CD4-positive, CD25-positive, alpha-beta regulatory T cell (primary cell): ENCODE measurements around the gene AMMECR1L. TPM values are rescaled to one million over a fixed set of nuclear protein-coding genes. Genes with fewer than 3 reads are reported as not detected.

Experiments used
- ATAC-seq, 2 donors: fragments of 150-1000 bp; cut with Tn5 transposase; one replicate each; pipeline ENCODE4 v1.10.0; 2021; ENCODE audit warnings: low read depth in 2 of 2, moderate number of reproducible peaks in 2 of 2, moderate library complexity in 1 of 2
- DNase-seq, 3 donors: peaks; one replicate each; pipeline versions ENCODE4 v3.0.0 to v3.0.0-alpha.2; 2012 to 2022; ENCODE audit warnings: mixed read lengths in 1 of 3
- H3K27ac ChIP-seq: one replicate; pipeline ENCODE4 v1.7.0; 2013; ENCODE audit warnings: mild to moderate bottlenecking, low read length; ENCODE audit not compliant: insufficient read depth, poor library complexity, severe bottlenecking
- H3K27me3 ChIP-seq: one replicate; pipeline ENCODE4 v1.7.0; 2013; ENCODE audit warnings: low read length; ENCODE audit not compliant: control insufficient read depth, insufficient read depth
- H3K36me3 ChIP-seq: one replicate; pipeline ENCODE4 v1.7.0; 2013; ENCODE audit warnings: mild to moderate bottlenecking, low read length, moderate library complexity; ENCODE audit not compliant: control insufficient read depth, insufficient read depth
- H3K4me1 ChIP-seq: 2 replicates; pipeline ENCODE4 v1.7.0; 2013; ENCODE audit warnings: mild to moderate bottlenecking, low read length; ENCODE audit not compliant: insufficient read depth, control insufficient read depth, poor library complexity, severe bottlenecking
- H3K4me3 ChIP-seq: one replicate; pipeline ENCODE4 v1.7.0; 2013; ENCODE audit warnings: low read depth, mild to moderate bottlenecking, low read length, moderate library complexity
- H3K9me3 ChIP-seq, 2 experiments: 1 replicate in 1 of 2; 2 replicates in 1 of 2; pipeline ENCODE4 v1.7.0; 2013; ENCODE audit warnings: low read length in 2 of 2, mild to moderate bottlenecking in 1 of 2, moderate library complexity in 1 of 2; ENCODE audit not compliant: control insufficient read depth in 2 of 2
- H3K27ac Mint-ChIP-seq, 3 donors: one replicate each; pipeline ENCODE4 v1.8.0; 2020 to 2022; ENCODE audit warnings: mild to moderate bottlenecking in 3 of 3, mixed read lengths in 3 of 3, moderate library complexity in 2 of 3
- H3K27me3 Mint-ChIP-seq: one replicate; pipeline ENCODE4 v1.8.0; 2022; ENCODE audit warnings: mild to moderate bottlenecking, mixed read lengths
- H3K36me3 Mint-ChIP-seq: one replicate; pipeline ENCODE4 v1.8.0; 2020; ENCODE audit warnings: mixed read lengths
- H3K4me1 Mint-ChIP-seq, 4 donors: one replicate each; pipeline ENCODE4 v1.8.0; 2020 to 2022; ENCODE audit warnings: mixed read lengths in 4 of 4, mild to moderate bottlenecking in 1 of 4
- H3K4me3 Mint-ChIP-seq, 4 donors: one replicate each; pipeline ENCODE4 v1.8.0; 2020 to 2022; ENCODE audit warnings: mild to moderate bottlenecking in 4 of 4, mixed read lengths in 4 of 4, moderate library complexity in 3 of 4
- H3K9me3 Mint-ChIP-seq, 7 donors: one replicate each; pipeline ENCODE4 v1.8.0; 2020 to 2022; ENCODE audit warnings: mixed read lengths in 7 of 7, mild to moderate bottlenecking in 3 of 7, moderate library complexity in 2 of 7
- polyA plus RNA-seq, 4 donors: library from polyadenylated mRNA; unstranded; fragments of 300-500 nt; fragmentation: Illumina TruSeq; gene quantifications; one replicate each; pipeline ENCODE4 v1.2.3, GENCODE V29; 2021
- total RNA-seq: library from RNA; stranded (reverse); gene quantifications from one replicate; pipeline ENCODE4 v1.2.3, GENCODE V29; 2022

Gene AMMECR1L
- total and polyA plus RNA-seq, 5 donors from 2014 or later, result 3.3 to 14.0 (median 6.4) TPM

DNA sequence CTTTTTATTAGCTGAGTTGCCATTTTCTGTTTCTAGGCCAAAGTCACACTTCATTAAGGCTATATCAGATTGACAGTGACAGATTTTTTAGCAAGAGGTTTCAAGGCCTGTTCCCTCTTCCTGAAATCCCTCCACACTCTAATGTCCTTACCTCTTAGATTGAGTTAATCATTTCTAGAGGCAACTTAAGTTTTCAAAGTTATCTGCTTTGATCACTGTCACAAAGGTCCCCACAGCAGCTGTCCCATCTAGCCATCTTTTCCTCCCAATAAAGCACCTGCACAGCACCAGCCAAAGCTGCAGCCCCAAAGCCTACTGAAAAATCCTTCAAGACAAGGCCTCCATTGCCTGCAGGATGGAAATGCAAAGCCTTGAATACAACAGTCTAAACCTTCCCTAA, 13.4 kb downstream of the AMMECR1L start:
- H3K9me3 ChIP-seq, result no peaks in the 10 kb centered on the region
- H3K36me3 ChIP-seq, result peaks cover 64% of the 10 kb centered on the region
- H3K4me3 Mint-ChIP-seq, result no peak overlapping the region
- no peaks in the 10 kb centered on the region for H3K9me3 Mint-ChIP-seq
- H3K27me3 ChIP-seq, result no peaks in the 10 kb centered on the region
- ATAC-seq (no peak), DNase-seq (no peak)
- H3K27me3 Mint-ChIP-seq, result no peaks in the 10 kb centered on the region
- peak overlapping the region in 2 of 3 donors; percentile 41 to 44 for H3K27ac Mint-ChIP-seq
- peaks cover 0 to 37% (median 33%) of the 10 kb centered on the region in 4 donors for H3K4me1 Mint-ChIP-seq
- peaks cover 22% of the 10 kb centered on the region for H3K36me3 Mint-ChIP-seq
- H3K4me1 ChIP-seq, result peaks cover 10% of the 10 kb centered on the region
- no peak overlapping the region for H3K27ac ChIP-seq
- no peak overlapping the region for H3K4me3 ChIP-seq

GRCh38 chr2:127865926-127866325, 19.8 kb downstream of the AMMECR1L start:
- DNase-seq, result no peak
- H3K27me3 ChIP-seq, result no peaks in the 10 kb centered on the region
- H3K9me3 ChIP-seq, result no peaks in the 10 kb centered on the region
- Mint-ChIP-seq H3K36me3 (peaks cover 44% of the 10 kb centered on the region), H3K27me3 (no peaks in the 10 kb centered on the region), H3K4me3 (peak overlapping the region in 1 of 4 donors; percentile 10), H3K27ac (peak overlapping the region in 1 of 3 donors; percentile 69), H3K9me3 (peaks cover 0 to 1% (median 0%) of the 10 kb centered on the region in 7 donors), H3K4me1 (no peaks in the 10 kb centered on the region)
- peaks cover 68% of the 10 kb centered on the region for H3K36me3 ChIP-seq
- no peak overlapping the region for H3K4me3 ChIP-seq
- H3K27ac ChIP-seq, result no peak overlapping the region
- H3K4me1 ChIP-seq, result no peaks in the 10 kb centered on the region
- no peak for ATAC-seq

- peak overlapping the region in 1 of 3 donors; percentile 73 for H3K27ac Mint-ChIP-seq
- H3K9me3 Mint-ChIP-seq, result peaks cover 0 to 1% (median 0%) of the 10 kb centered on the region in 7 donors
- Histone ChIP-seq H3K4me3 (no peak overlapping the region), H3K27ac (no peak overlapping the region), H3K27me3 (no peaks in the 10 kb centered on the region), H3K4me1 (peaks cover under 1% of the 10 kb centered on the region), H3K36me3 (peaks cover 60% of the 10 kb centered on the region), H3K9me3 (no peaks in the 10 kb centered on the region)
- H3K4me1 Mint-ChIP-seq, result peaks cover 0 to 7% (median under 1%) of the 10 kb centered on the region in 4 donors
- peaks cover 39% of the 10 kb centered on the region for H3K36me3 Mint-ChIP-seq
- DNase-seq, result no peak
- H3K27me3 Mint-ChIP-seq, result no peaks in the 10 kb centered on the region
- peak overlapping the region in 1 of 4 donors; percentile 10 for H3K4me3 Mint-ChIP-seq
- no peak for ATAC-seq
Measured at GRCh38 chr2:127864877-127865276, 20.9 kb downstream of the AMMECR1L start.

DNA sequence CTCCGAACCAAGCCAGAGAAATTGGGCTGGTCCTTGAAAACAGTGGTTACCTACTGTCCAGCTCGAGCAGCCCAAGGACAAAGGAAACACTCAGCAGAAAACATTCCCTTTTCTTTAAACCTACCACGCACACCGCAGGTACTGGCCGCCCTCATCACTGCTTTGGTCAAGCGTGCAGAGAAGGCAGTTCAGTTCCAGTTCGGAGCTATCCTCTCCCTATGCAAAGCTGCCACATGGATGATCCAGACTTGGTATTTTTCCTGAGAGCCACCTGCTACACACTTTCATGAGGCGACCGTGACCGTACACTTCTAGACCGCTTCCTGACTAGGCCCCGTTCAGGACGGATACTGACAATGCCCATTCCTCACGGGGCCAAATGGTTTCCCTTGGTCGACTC, 23.5 kb downstream of the AMMECR1L start:
- H3K27ac ChIP-seq, result no peak overlapping the region
- H3K9me3 ChIP-seq, result no peaks in the 10 kb centered on the region
- Mint-ChIP-seq H3K36me3 (peaks cover 36% of the 10 kb centered on the region), H3K4me1 (peaks cover 4 to 23% (median 6%) of the 10 kb centered on the region in 4 donors), H3K27me3 (no peaks in the 10 kb centered on the region), H3K4me3 (no peak overlapping the region), H3K27ac (no peak overlapping the region), H3K9me3 (peaks cover 0 to 1% (median 0%) of the 10 kb centered on the region in 7 donors)
- ATAC-seq (no peak), DNase-seq (no peak)
- peaks cover 37% of the 10 kb centered on the region for H3K36me3 ChIP-seq
- no peaks in the 10 kb centered on the region for H3K27me3 ChIP-seq
- H3K4me3 ChIP-seq, result no peak overlapping the region
- peaks cover 16% of the 10 kb centered on the region for H3K4me1 ChIP-seq

DNA sequence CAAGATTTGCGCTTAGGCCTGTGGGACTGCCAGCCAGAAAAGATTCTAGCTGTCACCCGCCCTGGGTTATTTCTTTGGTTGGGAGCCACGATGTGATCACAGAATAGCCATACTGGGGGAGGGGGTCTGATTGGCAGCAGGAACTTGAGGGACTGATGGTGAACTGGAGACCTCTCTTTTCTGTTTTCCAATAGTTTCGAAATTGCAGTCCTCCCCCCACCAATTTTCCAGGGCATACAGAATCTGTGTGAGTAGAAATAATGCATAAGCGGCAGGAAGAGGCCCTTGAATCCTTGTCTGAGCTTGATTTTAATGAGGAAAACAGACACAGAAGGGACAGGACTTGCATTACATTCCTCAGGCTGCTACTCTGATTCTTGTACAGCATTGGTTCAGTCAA, 25.6 kb downstream of the AMMECR1L start:
- peaks cover 36% of the 10 kb centered on the region for H3K4me1 ChIP-seq
- no peaks in the 10 kb centered on the region for H3K27me3 Mint-ChIP-seq
- H3K27ac ChIP-seq, result no peak overlapping the region
- H3K4me3 ChIP-seq, result no peak overlapping the region
- DNase-seq (no peak), ATAC-seq (no peak)
- peaks cover 9 to 40% (median 13%) of the 10 kb centered on the region in 4 donors for H3K4me1 Mint-ChIP-seq
- H3K4me3 Mint-ChIP-seq, result peak overlapping the region in 3 of 4 donors; percentile 76 to 80 (median 80)
- peak overlapping the region in 1 of 3 donors; percentile 65 for H3K27ac Mint-ChIP-seq
- H3K27me3 ChIP-seq, result no peaks in the 10 kb centered on the region
- peaks cover 18% of the 10 kb centered on the region for H3K36me3 ChIP-seq
- no peaks in the 10 kb centered on the region for H3K9me3 ChIP-seq
- H3K36me3 Mint-ChIP-seq, result peaks cover 23% of the 10 kb centered on the region
- peaks cover 0 to 1% (median 0%) of the 10 kb centered on the region in 7 donors for H3K9me3 Mint-ChIP-seq

DNA sequence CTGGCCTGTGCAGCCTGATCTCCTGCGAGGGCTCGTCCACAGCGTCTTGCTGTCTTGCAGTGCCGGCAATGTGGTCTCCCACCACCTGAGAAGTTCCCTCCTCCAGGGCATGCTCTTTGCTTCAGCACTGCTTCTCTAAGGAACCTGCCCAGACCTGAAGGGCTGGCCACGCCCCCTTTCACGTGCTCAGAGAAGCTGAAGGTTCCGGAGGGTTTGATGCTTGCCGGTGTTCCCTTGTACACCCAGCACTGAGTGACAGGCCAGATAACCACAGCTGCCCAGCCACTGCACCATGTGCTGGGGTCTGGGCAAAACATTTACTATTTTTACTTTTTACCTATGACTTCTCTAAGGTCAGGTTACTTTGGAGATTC, 26.1 kb downstream of the AMMECR1L start:
- Histone ChIP-seq H3K4me3 (no peak overlapping the region), H3K27me3 (no peaks in the 10 kb centered on the region), H3K27ac (no peak overlapping the region), H3K9me3 (no peaks in the 10 kb centered on the region), H3K4me1 (peaks cover 37% of the 10 kb centered on the region), H3K36me3 (peaks cover 13% of the 10 kb centered on the region)
- Mint-ChIP-seq H3K27me3 (no peaks in the 10 kb centered on the region), H3K4me3 (peak overlapping the region; percentile 76 to 94 (median 80)), H3K36me3 (peaks cover 19% of the 10 kb centered on the region), H3K9me3 (peaks cover 0 to 1% (median 0%) of the 10 kb centered on the region in 7 donors), H3K27ac (peak overlapping the region; percentile 10 to 90 (median 65)), H3K4me1 (peaks cover 9 to 44% (median 15%) of the 10 kb centered on the region in 4 donors)
- ATAC-seq (peak; percentile 33 to 35), DNase-seq (peak; percentile 55 to 80 (median 57))

DNA sequence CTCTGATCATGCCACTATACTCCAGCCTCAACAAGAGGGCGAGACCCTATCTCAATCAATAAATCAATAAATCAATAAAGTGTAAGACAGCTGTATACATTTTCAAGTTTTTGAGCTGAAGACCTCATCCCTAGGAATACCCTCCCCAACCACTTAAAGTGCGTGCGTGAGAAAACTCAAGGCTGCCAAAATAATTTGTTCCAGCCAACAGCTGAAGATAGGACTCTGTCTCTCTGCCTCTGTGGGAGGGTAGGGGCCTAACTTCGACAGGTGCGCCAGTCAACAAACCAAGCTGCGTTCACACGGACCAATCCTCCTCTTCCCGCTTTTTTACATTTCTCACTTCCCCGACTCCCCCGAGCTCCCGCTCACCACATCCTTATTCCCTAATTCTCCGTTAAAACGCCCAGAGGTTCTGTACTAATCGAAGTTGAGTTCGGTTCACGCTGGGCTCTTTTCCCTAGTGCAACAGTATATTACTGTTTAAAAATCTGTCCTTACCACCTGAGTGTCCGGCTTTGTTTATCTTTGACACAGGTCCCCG, 28.4 kb downstream of the AMMECR1L start:
- Histone ChIP-seq H3K4me1 (peaks cover 43% of the 10 kb centered on the region), H3K9me3 (no peaks in the 10 kb centered on the region), H3K36me3 (peaks cover 13% of the 10 kb centered on the region), H3K27me3 (no peaks in the 10 kb centered on the region), H3K4me3 (peak overlapping the region; percentile 94), H3K27ac (peak overlapping the region; percentile 73)
- Mint-ChIP-seq H3K4me3 (peak overlapping the region; percentile 91 to 96 (median 94)), H3K27ac (peak overlapping the region; percentile 94 to 96 (median 94)), H3K9me3 (no peaks in the 10 kb centered on the region), H3K36me3 (no peaks in the 10 kb centered on the region), H3K27me3 (no peaks in the 10 kb centered on the region), H3K4me1 (peaks cover 9 to 64% (median 32%) of the 10 kb centered on the region in 4 donors)
- DNase-seq (peak in 2 of 3 donors; percentile 16 to 39), ATAC-seq (no peak)

GRCh38 chr2:127853671-127854070, 32.1 kb downstream of the AMMECR1L start:
- Histone ChIP-seq H3K9me3 (no peaks in the 10 kb centered on the region), H3K4me3 (no peak overlapping the region), H3K4me1 (peaks cover 37% of the 10 kb centered on the region), H3K27ac (no peak overlapping the region), H3K36me3 (peaks cover 41% of the 10 kb centered on the region), H3K27me3 (no peaks in the 10 kb centered on the region)
- Mint-ChIP-seq H3K27me3 (no peaks in the 10 kb centered on the region), H3K9me3 (no peaks in the 10 kb centered on the region), H3K27ac (peak overlapping the region in 1 of 3 donors; percentile 14), H3K4me3 (peak overlapping the region in 1 of 4 donors; percentile 62), H3K36me3 (peaks cover 13% of the 10 kb centered on the region), H3K4me1 (peaks cover 15 to 51% (median 30%) of the 10 kb centered on the region in 4 donors)
- ATAC-seq, result no peak
- DNase-seq, result no peak
